NCI-H2029 treated with DMSO at 0.1 percent for 48 hours (cell line): ENCODE measurements around the gene ZNRD2.
"Not testable (repeated sequence)": the region's sequence is repeated elsewhere in the genome, so short reads cannot be mapped to it uniquely, and the experiment has no call there.

Experiments used
- DNase-seq: peaks from one replicate; lab custom pipeline; 2025; lab: John Stamatoyannopoulos, UW

Gene ZNRD2

DNA sequence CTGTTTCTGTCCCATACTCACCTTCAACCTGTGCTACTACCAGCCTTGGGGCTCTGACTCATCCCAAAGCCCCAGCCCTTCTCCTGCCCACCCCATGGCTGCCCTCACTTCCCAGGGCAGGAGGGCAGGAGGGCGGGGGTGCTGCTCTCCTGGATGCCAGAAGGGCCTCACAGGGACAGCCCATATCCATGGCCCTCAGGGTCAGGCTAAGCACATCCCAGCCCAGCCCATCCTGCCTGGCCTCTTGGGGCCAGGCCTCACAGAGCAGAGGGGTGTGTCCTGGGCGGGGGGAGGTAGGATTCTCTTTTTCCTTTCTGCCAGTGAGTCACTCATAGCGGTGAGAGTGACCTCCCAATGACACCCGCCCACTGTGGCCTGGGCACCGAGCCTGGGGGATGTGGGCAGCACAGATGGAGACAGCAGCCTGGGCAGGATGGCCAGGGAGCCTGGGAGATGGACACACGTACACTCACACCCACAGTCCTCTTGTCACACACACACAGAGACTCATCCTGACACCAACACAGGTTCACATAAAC is 14.5 kb upstream of the ZNRD2 start:
- DNase-seq: no peak

DNA sequence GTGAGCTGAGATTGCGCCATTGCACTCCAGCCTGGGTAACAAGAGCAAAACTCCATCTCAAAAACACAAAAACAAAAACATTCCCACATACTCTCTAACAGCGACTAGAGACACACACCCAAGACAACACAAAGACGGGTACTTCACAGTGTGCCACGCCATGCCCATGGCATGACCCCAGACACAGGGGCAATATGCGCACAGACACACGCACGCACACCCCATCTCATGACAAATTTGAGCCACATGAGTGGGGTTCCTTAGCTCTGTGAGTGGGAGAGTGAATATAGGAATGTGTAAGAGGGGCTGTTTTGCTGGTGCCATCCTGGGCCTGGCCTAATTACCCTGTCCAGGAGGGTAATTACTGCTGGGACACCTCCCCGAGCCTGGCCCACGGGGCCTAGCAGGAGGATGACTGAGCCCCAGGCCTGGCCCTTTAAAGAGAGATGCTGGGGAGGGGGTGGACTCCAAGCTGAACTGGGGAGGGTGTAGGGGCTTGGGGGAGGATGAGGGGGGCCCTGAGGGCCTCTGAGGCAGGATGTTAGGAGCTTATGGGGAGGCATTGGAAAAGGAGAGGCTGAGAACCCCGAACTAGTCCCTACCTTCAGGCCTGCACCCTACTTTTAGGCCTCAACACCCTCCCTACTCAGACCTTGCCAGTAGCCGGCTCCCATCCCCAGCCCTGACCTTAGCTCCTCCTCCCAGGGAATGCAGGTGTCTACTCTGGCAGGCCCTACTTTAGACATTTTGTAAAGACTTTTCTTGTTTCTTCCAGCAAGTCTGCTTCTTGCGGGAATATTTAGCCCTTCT is 13.6 kb upstream of the ZNRD2 start:
- no peak for DNase-seq

DNA sequence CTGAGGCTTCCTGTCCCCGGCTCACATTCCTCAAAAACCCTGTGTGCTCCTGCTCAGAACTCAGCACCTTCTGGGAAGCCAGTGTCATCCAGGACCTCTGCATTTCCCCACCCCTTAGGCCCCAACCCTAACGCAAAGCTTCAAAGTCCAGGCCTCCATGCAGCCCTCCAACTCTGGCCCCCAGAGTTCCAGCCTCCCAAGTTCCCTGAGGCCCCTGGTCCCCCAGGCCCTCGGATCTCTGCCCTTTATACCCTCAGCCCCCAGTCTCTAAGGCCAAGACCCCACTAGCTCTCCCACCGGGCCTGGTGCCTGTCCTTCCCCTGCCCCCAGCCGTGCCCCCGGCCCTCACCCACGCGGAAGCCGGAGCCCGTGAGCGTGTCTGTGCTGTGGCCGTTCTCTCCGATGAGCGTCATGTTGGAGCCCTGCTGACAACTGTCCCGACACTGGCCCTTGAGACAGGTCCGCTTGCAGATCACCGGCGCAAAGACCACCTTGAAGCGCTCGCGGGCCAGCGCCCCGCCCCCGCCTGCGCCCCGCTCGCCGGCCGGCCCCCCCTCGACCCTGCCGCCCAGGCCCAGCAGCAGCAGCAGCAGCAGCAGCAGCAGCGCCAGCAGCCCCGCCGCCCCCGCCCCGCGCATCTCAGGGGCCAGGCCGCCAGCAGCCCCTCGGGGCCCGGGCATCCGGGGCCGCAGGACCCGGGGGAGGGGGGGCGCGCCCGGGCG is 12.8 kb upstream of the ZNRD2 start:
- no peak for DNase-seq

DNA sequence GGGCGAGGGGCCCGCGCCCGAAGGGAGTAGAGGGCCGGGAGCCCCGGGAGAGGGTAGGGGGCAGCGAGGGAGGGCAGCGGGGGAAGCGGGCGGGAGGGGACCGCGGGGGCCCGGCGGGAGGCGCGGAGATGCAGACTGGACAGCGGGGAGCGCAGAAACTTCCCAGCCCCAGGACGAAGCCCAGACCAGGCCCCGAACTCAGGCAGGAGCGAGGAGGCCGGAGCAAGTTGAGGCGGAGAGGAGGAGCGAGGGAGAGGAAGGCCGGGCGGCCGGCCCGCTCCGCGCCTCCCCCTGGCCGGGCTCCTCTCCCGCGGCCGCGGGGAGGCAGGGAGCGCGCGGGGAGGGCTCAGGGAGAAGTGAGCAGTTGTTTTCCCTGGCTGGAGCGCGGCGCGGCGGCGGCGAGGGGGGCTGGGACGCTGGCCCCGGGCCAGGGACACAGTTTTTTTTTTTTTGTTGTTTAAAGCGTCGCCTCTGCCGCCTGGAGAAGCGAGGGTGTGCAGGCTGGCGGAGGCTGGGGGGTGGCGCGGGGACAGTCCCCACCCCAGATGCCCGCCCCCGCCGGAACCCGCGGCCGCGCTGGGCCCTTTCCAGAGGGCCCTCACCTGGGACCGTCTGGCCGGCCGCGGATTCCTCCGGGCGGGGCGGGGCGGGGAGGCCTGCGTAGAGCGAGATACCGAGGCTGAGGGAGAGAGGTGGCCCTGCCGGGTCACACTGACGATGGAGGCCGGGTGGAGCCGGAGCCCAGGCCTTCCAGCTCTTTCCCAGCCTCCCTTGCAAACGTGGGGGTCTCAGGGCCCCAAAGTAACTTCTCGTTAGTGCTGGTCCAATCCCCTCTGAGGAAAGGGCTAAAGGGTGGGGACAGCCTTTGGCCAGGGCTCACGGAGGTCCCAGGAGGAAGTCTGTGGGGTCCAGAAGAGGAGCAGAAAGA is 12.0 kb upstream of the ZNRD2 start, which contains the start of gene LTBP3:
LTBP3 (minus strand) TSS at position 358 of the 928 bp plus-strand sequence. CDS start 400 bp downstream, outside the sequence.
- peak; percentile 26 for DNase-seq

DNA sequence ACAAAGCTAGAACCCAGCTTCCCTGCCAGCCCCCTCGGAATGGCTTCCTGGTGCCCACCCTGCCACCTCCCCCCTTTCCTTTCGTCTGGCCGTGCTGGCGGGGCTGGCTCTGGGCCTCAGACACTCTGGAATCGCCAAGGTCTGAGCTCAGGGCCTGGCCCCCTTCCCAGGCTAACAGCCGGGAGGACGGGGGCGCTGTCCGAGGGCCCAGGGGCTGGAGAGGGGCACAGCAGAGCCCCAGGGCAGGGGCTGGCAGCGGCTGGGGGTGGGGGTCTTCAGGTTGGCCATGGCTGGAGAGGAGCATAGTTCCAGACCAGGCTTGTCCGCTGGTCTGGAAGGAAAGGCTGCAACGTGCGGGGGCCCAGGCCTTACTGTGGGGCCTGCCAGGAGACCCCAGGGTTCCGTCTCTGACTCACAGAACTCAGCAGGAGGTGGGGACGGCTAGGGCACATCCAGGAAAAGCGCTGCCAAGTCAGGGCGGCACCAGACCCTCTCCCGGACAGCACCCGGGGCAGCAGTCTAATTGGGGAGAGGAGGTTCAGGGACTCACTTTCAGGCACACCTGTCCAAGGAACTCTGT is 11.3 kb upstream of the ZNRD2 start:
- no peak for DNase-seq

DNA sequence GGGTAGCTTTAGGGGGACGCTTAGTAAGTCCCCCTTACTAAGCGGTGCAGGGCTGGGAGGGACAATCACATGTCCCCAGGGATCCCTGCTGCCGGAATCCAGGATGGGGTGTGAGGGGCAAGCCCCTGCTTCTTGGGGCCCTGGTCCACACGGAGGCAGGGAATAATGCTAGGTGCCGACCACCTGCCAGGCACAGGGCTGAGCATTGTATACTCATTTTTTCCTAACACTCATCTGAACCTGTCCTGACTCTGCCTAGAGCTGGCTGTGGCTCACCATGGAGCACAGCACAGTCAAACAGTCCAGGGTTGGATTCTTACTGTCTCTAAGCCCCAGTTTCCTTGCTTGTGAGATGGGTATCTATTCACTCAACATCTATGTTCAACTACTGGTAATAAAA is 10.7 kb upstream of the ZNRD2 start:
- no peak for DNase-seq

DNA sequence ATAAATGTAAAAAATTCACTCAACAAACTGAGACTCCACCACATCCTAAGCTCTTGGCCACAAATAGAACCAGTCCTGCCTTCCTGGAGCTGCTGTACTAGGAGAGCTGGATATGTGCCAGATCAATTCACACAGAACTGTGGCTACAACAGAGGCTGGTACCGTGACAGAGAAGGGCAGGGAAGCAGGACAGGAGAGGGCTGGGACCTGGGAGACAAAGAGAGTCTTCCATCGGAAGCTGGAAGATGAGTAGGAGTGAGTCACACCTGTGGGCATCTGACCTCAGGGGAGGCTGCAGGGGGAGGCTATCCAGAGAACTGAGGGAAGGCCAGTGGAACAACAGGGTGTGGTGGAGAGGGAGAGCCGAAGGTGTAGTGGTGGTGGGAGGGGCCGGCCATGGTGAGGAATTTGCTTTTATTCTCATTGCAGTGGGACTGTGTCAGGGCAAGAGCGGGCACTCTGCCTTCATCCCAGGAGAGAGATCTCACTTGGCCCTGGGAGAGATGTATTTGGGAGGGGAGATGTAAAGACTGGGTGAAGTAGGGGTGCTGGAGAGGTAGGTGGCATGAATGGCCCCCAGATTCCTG is 10.2 kb upstream of the ZNRD2 start:
- peak; percentile 79 for DNase-seq

DNA sequence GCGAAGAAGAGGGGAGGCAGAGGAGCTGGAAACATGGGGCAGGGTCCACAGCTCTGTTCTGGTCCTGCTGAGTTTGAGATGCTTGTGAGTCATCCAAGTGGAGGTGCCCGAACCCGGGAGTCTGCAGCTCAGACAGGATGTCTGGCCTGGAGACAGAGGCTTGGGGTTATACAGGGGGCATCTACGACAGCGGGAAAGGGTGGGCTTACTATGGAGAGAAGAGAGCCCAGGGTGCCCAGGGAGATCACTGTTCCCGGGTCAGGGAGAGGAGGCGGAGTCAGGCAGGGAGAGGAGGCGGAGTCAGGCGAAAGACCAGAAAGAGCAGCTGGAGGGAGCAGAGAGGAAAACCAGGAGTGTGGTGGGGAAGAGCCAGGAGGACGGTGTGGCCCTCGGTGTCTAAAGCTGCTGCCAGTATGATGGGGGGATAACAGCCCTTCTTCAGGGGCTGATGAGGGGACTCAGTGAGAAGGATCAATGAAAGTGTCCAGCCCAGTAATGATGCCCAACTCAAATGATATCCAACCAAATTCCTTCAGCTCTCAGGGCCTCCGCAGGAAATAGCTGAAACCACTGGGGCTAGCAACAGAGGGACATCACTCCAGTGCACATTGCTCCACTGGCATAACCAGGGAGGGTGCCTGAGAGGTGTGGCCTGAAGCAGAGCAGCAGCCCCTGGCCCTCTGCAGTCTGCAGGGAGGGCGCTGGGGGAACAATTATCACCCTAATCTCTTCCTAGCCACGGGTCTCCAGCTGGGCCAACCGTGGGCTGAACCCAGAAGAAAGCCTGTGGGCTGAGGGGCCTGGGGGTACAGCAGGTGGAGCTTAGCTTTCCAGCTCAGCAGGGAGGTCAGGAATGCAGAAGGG is 9.5 kb upstream of the ZNRD2 start:
- DNase-seq: peak; percentile 31

DNA sequence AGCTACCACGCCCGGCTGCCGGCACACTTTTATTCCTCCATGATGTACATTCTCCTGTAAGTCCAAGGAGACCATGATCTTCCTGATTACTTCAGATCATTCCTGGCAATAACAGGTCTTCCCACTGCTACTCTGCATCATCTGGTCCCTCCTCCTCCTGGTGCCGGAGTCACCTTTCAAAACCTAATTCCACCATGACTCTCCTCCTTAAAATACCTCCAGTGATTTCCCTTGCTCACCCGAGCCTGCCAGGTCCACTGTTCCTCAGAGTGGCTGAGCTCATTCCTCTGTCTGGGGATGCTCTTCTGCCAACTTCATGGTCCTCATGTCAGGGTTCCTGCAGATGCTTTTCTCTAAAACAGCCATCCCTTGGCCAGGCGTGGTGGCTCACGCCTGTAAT is 8.3 kb upstream of the ZNRD2 start:
- DNase-seq: no peak

DNA sequence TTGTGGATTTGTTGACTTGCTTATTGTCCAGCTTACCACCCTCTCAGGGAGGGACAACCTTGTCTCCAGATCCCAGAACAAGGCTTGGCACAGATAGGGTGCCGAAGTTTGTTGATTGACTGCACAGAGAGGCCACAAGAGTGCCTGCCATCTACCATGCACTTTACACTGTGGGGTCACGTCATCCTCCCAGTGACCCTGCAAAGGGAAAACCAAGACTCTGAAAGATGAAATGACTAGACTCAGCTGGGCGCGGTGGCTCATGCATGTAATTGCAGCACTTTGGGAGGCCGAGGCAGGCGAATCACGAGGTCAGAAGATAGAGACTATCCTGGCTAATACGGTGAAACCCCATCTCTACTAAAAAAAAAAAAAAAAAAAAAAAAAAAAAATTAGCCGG is 7.5 kb upstream of the ZNRD2 start:
- no peak for DNase-seq

DNA sequence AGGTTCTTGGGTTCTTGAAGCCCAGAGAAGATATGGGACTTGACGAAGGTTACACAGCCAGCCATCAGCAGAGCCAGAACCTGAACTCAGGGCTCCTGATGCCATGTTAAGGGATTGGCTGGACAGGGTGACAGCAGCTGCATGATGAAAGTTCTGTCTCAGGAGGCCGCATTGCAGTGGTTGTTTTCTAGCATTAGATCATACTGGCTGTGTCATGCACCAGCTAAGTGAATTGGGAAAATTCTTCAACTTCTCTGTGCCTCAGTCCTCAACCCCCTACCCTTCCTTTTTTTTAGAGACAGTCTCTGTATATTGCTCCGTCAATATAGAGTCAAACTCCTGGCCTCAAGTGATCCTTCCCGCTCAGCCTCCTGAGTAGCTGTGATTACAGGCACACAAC is 6.7 kb upstream of the ZNRD2 start:
- DNase-seq: no peak

DNA sequence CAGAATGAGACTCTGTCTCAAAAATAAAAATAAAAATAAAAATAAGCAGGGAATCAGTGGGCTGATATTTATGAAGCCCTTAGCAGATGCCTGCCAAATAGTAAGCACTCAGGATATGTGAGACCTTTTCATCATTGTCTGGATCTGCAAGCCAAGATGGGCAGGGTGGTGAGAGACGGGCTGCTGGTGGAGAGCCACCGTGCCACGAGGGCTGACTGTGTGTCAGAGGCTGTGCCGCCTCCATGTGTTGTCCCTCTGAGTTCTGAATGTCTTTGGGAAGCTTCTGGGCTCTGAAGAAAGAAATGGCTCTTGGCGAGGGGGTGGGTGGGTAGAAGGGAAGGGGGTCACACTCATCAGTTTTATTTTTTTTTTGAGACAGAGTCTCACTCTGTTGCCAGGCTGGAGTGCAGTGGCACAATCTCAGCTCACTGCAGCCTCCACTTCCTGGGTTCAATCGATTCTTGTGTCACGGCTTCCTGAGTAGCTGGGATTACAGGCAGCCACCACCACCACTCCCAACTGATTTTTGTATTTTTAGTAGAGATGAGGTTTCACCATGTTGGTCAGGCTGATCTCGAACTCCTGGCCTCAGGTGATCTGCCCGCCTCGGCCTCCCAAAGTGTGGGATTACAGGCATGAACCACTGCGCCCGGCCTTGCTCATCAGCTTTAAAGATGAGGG is 5.3 kb upstream of the ZNRD2 start:
- DNase-seq: not testable (repeated sequence)

DNA sequence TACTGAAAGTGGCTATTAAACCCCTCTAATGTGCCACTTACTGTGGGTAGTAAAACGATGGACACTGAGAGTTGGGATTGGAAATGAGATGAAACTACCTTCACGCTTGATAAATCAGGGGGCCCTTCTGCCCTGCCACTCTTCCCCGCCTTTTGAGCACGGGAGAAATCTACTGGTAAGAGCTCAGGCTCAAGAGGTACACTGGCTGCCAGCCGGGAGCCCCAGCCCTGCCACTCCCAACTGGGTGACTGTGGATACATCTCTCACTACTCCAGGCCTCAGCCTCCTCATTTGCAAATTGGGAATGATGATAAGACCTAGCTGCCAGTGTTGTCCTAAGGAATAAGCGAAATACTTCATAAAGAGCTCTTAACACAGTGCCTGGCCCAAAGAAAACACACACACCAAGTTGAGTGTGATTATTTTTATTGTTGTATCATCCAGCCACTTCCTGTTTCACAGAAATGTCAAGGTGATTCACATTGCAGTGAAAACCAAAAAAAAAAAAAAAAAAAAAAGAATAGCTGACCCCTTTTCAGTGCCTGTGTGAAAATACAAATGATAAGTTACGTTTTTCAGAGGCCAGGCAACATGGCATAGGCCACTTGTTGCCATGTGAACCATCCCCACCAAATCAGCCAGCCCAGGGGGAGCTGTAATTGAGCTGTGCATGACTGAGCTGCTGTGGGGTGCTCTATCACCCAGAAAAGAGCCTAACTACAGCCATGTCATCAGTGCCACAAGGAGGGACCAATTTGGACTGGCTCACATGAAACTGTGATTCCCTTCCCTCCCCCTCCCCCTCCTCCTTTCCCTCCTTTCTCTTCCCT is 4.4 kb upstream of the ZNRD2 start:
- no peak for DNase-seq

DNA sequence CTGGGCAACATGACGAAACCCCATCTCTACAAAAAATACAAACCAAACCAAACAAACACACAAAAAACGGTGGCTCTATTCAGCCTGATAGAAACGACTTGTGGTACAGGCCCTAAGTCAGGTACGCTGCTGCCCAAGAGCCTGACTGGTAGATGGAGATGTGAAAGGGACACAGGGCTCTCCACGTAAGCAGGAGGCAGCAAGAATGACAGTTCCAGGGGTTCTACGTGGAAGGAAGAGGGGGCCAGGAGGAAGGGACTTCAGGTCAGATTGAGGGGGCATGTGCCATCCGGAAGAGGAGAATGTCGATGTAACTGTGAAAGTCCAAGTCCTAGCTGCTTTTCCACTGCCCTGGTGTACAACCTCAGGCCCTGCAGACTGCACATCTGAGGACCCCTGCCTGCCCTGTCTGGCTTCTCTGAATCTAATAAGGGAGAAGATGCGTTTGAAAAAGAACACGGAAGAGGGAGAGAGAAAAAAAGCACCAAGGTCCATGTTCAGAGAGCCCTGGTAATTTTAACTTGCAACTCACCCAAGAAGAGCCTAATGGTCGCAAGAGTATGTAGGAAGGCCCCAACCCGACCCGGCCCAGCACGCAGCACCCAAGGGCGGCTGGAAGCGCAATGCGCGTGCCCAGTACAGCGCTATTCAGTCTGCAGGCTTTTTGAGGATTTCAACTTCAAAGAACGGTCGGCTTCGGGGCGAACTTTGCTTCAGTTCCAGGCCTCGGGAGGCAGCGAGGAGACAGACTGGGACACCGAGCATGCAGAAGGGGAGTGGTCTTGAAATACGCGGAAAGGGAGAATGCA is 909 bp upstream of the ZNRD2 start:
- DNase-seq: no peak

DNA sequence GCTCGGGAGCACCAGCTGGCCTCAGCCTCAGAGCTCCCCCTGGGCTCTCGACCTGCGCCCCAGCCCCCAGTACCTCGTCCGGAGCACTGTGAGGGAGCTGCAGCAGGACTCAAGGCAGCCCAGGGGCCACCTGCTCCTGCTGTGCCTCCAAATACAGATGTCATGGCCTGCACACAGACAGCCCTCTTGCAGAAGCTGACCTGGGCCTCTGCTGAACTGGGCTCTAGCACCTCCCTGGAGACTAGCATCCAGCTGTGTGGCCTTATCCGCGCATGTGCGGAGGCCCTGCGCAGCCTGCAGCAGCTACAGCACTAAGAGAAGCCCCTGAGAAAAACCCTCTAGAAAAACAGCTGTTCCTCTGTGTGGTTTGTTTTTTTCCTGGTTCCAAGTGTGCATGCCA is 1.1 kb downstream of the ZNRD2 start:
- DNase-seq: no peak

DNA sequence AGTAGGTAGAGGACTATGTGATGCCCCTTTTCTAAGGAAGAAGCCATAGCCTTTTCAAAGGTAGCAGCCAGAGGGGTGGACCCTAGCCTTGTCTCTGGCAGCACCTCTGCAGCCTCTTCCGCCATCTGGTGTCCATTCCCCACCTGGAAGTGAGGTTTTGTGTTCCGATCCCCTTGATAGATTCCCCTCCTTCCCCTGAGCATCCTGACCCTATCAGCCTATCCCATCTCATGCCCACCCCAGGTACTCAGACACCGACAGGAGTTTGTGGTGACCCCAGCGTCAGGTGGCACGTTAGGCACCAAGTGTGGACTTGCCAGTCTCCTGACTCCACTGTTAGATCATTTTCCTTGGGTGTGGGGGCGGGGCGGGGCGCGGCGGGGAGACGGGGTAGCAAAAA is 1.7 kb downstream of the ZNRD2 start:
- peak; percentile 44 for DNase-seq

DNA sequence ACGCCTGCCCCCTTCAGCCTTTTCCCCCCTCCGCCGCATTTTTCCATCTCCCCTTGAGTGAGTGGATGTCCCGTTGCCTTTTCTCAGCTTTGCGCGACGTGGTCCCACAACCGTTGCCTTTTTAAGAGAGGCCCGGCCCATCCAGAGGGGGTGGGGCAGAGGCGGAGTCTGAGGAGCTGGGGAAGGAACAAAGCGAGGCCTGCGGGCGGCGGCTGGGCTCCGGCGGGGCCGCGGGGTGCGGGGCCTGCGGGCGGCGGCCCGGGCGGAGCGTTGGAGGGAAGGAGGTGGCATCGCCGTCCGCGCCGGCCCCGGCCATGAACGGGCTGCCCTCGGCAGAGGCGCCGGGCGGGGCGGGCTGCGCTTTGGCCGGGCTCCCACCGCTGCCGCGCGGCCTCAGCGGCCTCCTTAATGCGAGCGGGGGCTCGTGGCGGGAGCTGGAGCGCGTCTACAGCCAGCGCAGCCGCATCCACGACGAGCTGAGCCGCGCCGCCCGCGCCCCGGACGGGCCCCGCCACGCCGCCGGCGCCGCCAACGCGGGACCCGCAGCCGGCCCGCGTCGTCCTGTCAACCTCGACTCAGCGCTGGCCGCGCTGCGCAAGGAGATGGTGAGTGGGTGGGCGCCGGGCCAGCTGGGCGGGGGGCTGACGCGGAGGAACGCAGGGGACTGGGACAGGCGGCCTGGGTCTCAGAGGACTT is 2.2 kb downstream of the ZNRD2 start, which contains the start of gene FAM89B:
FAM89B (plus strand) TSS at position 183 of the 696 bp plus-strand sequence; CDS start at position 315, 132 bp downstream.
- DNase-seq: peak; percentile 36
